Suprapubic skin (tissue), 4 donors: ENCODE measurements around the gene SLC6A6. TPM values are rescaled to one million over a fixed set of nuclear protein-coding genes. Genes with fewer than 3 reads are reported as not detected.

ENCODE experiments used
- DNase-seq, 2 donors: peaks; one replicate each; pipeline ENCODE4 v3.0.0-alpha.2; 2019; ENCODE audit warnings: low spot score in 2 of 2
- H3K27ac ChIP-seq: fragments of 200-600 bp; sonication (generic); one replicate; pipeline ENCODE4 v1.5.1; 2019
- H3K27me3 ChIP-seq: fragments of 200-600 bp; sonication (generic); one replicate; pipeline ENCODE4 v1.5.1; 2019
- H3K36me3 ChIP-seq: fragments of 200-600 bp; sonication (generic); one replicate; pipeline ENCODE4 v1.5.1; 2019
- H3K4me1 ChIP-seq: fragments of 200-600 bp; sonication (generic); one replicate; pipeline ENCODE4 v1.5.1; 2019
- H3K4me3 ChIP-seq: fragments of 200-600 bp; sonication (generic); one replicate; pipeline ENCODE4 v1.5.1; 2019; ENCODE audit warnings: mild to moderate bottlenecking
- H3K9me3 ChIP-seq: fragments of 200-600 bp; sonication (generic); one replicate; pipeline ENCODE4 v1.5.1; 2019
- CTCF ChIP-seq, 2 donors: fragments of 200-600 bp in 1 of 2; fragments of 450-650 bp in 1 of 2; sonication (generic) in 1 of 2; IDR thresholded peaks; one replicate each; pipeline ENCODE4 v1.5.1; 2016 to 2019; ENCODE audit warnings: antibody characterized with exemption in 2 of 2, mild to moderate bottlenecking in 1 of 2, moderate library complexity in 1 of 2
- EP300 ChIP-seq: sonication (generic); formaldehyde crosslinking; IDR thresholded peaks from one replicate; pipeline ENCODE4 v1.6.1; 2017; ENCODE audit warnings: antibody characterized with exemption
- POLR2A ChIP-seq, 2 donors: fragments of 450-650 bp; IDR thresholded peaks; one replicate each; pipeline ENCODE4 v1.6.1; 2017; ENCODE audit warnings: antibody characterized with exemption in 2 of 2, mild to moderate bottlenecking in 2 of 2, moderate library complexity in 2 of 2
- POLR2AphosphoS5 ChIP-seq, 3 donors: sonication (generic); formaldehyde crosslinking; IDR thresholded peaks; one replicate each; pipeline ENCODE4 v1.6.1; 2017; ENCODE audit warnings: antibody characterized with exemption in 3 of 3
- WGBS: methylation state at CpG from one replicate; pipeline ENCODE4 v1.1.5; 2018; 5-methylcytosine and 5-hydroxymethylcytosine counted together
- total RNA-seq, 4 donors: library from RNA; depleted of rRNA; stranded (reverse); fragments of >200 nt; gene quantifications; one replicate each; pipeline ENCODE4 v1.1.0, GENCODE V29; 2016

Gene SLC6A6
- total RNA-seq, 4 donors from 2014 or later: 85.4 to 149 (median 102) TPM

- peak in 1 of 2 donors; percentile 45 for DNase-seq
- Histone ChIP-seq H3K4me1 (peaks cover 10% of the 10 kb centered on the region), H3K27ac (no peak overlapping the region), H3K9me3 (no peaks in the 10 kb centered on the region), H3K4me3 (no peak overlapping the region), H3K36me3 (peaks cover 13% of the 10 kb centered on the region), H3K27me3 (peaks cover 3% of the 10 kb centered on the region)
- WGBS: 84% methylated on average over 20 of the region's 31 CpGs
- TF ChIP-seq POLR2A (IDR thresholded peaks at IDR 0.05): no peak
- no peak for TF ChIP-seq EP300
- TF ChIP-seq CTCF (IDR thresholded peaks at IDR 0.05): no peak
- no peak for TF ChIP-seq POLR2AphosphoS5 (IDR thresholded peaks at IDR 0.05)
Measured at GRCh38 chr3:14492948-14493881, 90.8 kb downstream of the SLC6A6 start.

GRCh38 chr3:14494279-14494972 lies 92.0 kb downstream of the SLC6A6 start:
- WGBS: 90% methylated on average over 12 of the region's 17 CpGs
- Histone ChIP-seq H3K9me3 (no peaks in the 10 kb centered on the region), H3K4me3 (no peak overlapping the region), H3K4me1 (peaks cover 4% of the 10 kb centered on the region), H3K36me3 (peaks cover 10% of the 10 kb centered on the region), H3K27me3 (peaks cover 3% of the 10 kb centered on the region), H3K27ac (no peak overlapping the region)
- DNase-seq: peak in 1 of 2 donors; percentile 49
- TF ChIP-seq POLR2AphosphoS5 (IDR thresholded peaks at IDR 0.05) (no peak), EP300 (no peak), CTCF (IDR thresholded peaks at IDR 0.05) (no peak)

- 79% methylated on average over 5 of the region's 5 CpGs for WGBS
- no peak for DNase-seq
Measured at GRCh38 chr3:14494973-14495300, 92.5 kb downstream of the SLC6A6 start.

GRCh38 chr3:14496351-14496750 lies 93.9 kb downstream of the SLC6A6 start:
- no peak overlapping the region for H3K27ac ChIP-seq
- peaks cover 3% of the 10 kb centered on the region for H3K27me3 ChIP-seq
- H3K4me1 ChIP-seq: no peaks in the 10 kb centered on the region
- DNase-seq: peak in 1 of 2 donors; percentile 26
- WGBS: 87% methylated on average over 5 of the region's 9 CpGs
- peaks cover 5% of the 10 kb centered on the region for H3K36me3 ChIP-seq
- no peak for TF ChIP-seq EP300
- no peak for TF ChIP-seq POLR2AphosphoS5 (IDR thresholded peaks at IDR 0.05)
- TF ChIP-seq POLR2A (IDR thresholded peaks at IDR 0.05): no peak
- no peak for TF ChIP-seq CTCF (IDR thresholded peaks at IDR 0.05)
- no peaks in the 10 kb centered on the region for H3K9me3 ChIP-seq
- H3K4me3 ChIP-seq: no peak overlapping the region

More at GRCh38 chr3:14494973-14495300, 92.5 kb downstream of the SLC6A6 start:
- H3K27me3 ChIP-seq: peaks cover 3% of the 10 kb centered on the region
- peaks cover 5% of the 10 kb centered on the region for H3K36me3 ChIP-seq
- no peak for TF ChIP-seq CTCF (IDR thresholded peaks at IDR 0.05)
- TF ChIP-seq EP300: no peak
- TF ChIP-seq POLR2A (IDR thresholded peaks at IDR 0.05): no peak
- no peak for TF ChIP-seq POLR2AphosphoS5 (IDR thresholded peaks at IDR 0.05)
- no peaks in the 10 kb centered on the region for H3K9me3 ChIP-seq
- peaks cover 4% of the 10 kb centered on the region for H3K4me1 ChIP-seq
- no peak overlapping the region for H3K27ac ChIP-seq
- no peak overlapping the region for H3K4me3 ChIP-seq

GRCh38 chr3:14497321-14497720 lies 94.9 kb downstream of the SLC6A6 start:
- H3K4me1 ChIP-seq: no peaks in the 10 kb centered on the region
- 80% methylated on average over 10 of the region's 10 CpGs for WGBS
- H3K36me3 ChIP-seq: peaks cover 4% of the 10 kb centered on the region
- H3K27me3 ChIP-seq: peaks cover 3% of the 10 kb centered on the region
- no peak overlapping the region for H3K4me3 ChIP-seq
- no peak overlapping the region for H3K27ac ChIP-seq
- TF ChIP-seq CTCF (IDR thresholded peaks at IDR 0.05) (no peak), POLR2A (IDR thresholded peaks at IDR 0.05) (no peak), EP300 (no peak), POLR2AphosphoS5 (IDR thresholded peaks at IDR 0.05) (no peak)
- no peaks in the 10 kb centered on the region for H3K9me3 ChIP-seq
- peak in 1 of 2 donors; percentile 27 for DNase-seq
